Breast epithelium (tissue), 4 donors: ENCODE measurements around the gene VGLL4. TPM values are rescaled to one million over a fixed set of nuclear protein-coding genes. Genes with fewer than 3 reads are reported as not detected.
A peak's percentile ranks its signal among the peaks of the same experiment; 100 is the strongest.

Experiments used
- DNase-seq, 2 donors: peaks; one replicate each; pipeline ENCODE4 v3.0.0-alpha.2; 2019; ENCODE audit warnings: low spot score in 2 of 2
- H3K27ac ChIP-seq, 2 donors: fragments of 200-600 bp; sonication (generic) in 1 of 2; one replicate each; pipeline ENCODE4 v1.5.1; 2016 to 2019; ENCODE audit warnings: mild to moderate bottlenecking in 1 of 2
- H3K27me3 ChIP-seq, 2 donors: fragments of 200-600 bp; sonication (generic) in 1 of 2; one replicate each; pipeline versions ENCODE4 v1.5.1 to v1.6.0; 2017 to 2019; ENCODE audit warnings: control low read depth in 1 of 2, mild to moderate bottlenecking in 1 of 2
- H3K36me3 ChIP-seq: fragments of 200-600 bp; one replicate; pipeline ENCODE4 v1.5.1; 2019
- H3K4me1 ChIP-seq, 2 donors: fragments of 200-600 bp; sonication (generic); one replicate each; pipeline ENCODE4 v1.5.1; 2016 to 2019; ENCODE audit warnings: control low read depth in 1 of 2
- H3K4me3 ChIP-seq, 3 donors: fragments of 200-600 bp; sonication (generic); 1 replicate in 2 of 3; 2 replicates in 1 of 3; pipeline ENCODE4 v1.5.1; 2016 to 2019; ENCODE audit warnings: mild to moderate bottlenecking in 3 of 3, moderate library complexity in 2 of 3
- H3K9me3 ChIP-seq, 2 donors: fragments of 200-600 bp; sonication (generic) in 1 of 2; one replicate each; pipeline ENCODE4 v1.5.1; 2016 to 2019; ENCODE audit warnings: control low read depth in 1 of 2
- POLR2A ChIP-seq: fragments of 450-650 bp; IDR thresholded peaks from one replicate; pipeline ENCODE4 v1.6.1; 2016; ENCODE audit warnings: antibody characterized with exemption, mild to moderate bottlenecking, moderate library complexity
- POLR2AphosphoS5 ChIP-seq, 3 donors: sonication (generic); formaldehyde crosslinking; IDR thresholded peaks; one replicate each; pipeline ENCODE4 v1.6.1; 2017; ENCODE audit warnings: antibody characterized with exemption in 3 of 3
- intact Hi-C: fragments of 100-400 bp; cut with DNase I; formaldehyde crosslinking; loops from one replicate; pipeline ENCODE4 v1.15.1; 2023; ENCODE audit warnings: low total_unique reads
- total RNA-seq, 3 donors: library from RNA; depleted of rRNA; stranded (reverse); fragments of >200 nt; gene quantifications; one replicate each; pipeline ENCODE4 v1.1.0, GENCODE V29; 2016
- TF ChIP-seq, protein P1 (sequence below), 3 donors: fragments of 450-650 bp; IDR thresholded peaks; one replicate each; pipeline ENCODE4 v1.5.1; 2016 to 2017; ENCODE audit warnings: antibody characterized with exemption in 3 of 3, mild to moderate bottlenecking in 3 of 3, moderate library complexity in 3 of 3

Gene VGLL4
- total RNA-seq, 3 donors from 2014 or later: 48.0 to 90.0 (median 68.5) TPM

DNA sequence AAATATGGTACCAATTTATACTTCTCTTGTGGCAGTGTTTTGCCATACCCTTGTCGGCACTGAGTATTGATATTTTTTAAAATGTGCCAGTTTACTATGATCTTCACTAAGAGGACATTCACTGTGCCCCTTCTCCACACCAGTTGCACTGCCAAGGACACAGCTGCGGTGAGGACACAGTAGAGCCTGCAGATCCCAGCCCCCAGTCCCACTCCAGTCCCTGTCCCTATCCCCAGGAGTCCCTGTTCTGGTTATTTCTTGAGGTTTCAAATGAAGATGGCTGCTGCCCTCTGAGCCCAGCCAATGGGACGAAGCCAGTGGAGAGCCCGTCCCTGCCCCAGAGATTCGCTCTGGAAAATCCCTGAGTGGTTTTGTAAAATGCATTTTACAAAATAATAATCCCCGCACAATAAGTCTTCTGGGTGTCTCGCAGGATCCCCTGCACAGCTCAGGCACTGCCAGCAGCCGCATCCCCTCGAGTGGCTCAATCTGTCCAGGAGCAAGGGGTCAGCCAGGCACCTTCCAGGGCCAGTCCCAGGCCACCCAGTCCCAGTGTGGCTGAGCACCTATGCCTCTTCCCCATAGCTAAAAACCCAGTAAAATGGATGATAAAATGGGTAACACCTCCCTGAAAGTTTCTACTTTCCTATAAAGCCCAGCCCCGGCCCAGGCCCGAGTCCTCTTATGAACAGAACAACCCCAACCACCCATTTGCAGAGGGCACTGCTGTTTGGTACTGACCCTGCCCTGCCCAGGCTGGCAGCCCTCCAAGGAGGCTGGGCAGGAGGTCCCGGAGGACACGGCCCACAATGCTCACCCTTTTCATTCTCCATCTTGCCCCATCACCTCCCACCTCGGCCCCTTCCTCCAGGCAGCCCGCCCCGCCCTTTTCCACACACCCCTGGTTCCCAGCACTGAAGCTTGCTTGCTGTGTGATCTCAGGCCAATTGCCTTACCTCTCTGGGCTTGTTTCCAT lies 91.1 kb downstream of the VGLL4 start:
- DNase-seq: no peak
- no peaks in the 10 kb centered on the region for H3K27me3 ChIP-seq
- intact Hi-C loops: no loop called here
- H3K4me3 ChIP-seq: no peak overlapping the region
- no peaks in the 10 kb centered on the region for H3K9me3 ChIP-seq
- H3K4me1 ChIP-seq: peaks cover 0 to 6% of the 10 kb centered on the region in 2 donors
- TF ChIP-seq POLR2AphosphoS5 (IDR thresholded peaks at IDR 0.05): no peak
- TF ChIP-seq, protein P1, sequence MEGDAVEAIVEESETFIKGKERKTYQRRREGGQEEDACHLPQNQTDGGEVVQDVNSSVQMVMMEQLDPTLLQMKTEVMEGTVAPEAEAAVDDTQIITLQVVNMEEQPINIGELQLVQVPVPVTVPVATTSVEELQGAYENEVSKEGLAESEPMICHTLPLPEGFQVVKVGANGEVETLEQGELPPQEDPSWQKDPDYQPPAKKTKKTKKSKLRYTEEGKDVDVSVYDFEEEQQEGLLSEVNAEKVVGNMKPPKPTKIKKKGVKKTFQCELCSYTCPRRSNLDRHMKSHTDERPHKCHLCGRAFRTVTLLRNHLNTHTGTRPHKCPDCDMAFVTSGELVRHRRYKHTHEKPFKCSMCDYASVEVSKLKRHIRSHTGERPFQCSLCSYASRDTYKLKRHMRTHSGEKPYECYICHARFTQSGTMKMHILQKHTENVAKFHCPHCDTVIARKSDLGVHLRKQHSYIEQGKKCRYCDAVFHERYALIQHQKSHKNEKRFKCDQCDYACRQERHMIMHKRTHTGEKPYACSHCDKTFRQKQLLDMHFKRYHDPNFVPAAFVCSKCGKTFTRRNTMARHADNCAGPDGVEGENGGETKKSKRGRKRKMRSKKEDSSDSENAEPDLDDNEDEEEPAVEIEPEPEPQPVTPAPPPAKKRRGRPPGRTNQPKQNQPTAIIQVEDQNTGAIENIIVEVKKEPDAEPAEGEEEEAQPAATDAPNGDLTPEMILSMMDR (IDR thresholded peaks at IDR 0.05): no peak
- H3K27ac ChIP-seq: peak overlapping the region in 1 of 2 donors; percentile 82
- no peaks in the 10 kb centered on the region for H3K36me3 ChIP-seq

DNA sequence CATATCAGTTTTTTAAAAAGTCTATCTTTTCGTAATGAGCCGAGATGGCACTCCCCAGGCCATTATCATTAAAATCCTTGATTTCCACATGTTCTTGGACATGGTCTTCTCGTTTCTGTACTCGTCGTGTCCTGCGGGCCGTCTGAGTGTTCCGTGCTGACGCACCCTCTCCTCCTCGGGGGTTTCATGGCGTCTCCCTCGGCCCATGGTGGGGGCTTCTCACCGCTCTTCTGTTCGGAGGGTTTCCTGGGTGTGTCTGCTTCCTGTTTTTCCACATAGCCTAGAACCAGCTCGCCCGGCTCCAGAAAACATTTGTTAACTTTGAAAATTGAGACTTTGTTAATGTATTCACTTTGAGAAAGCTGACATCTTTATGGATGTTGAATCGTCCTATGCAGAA lies 92.7 kb downstream of the VGLL4 start:
- no peak overlapping the region for H3K4me3 ChIP-seq
- H3K27me3 ChIP-seq: no peaks in the 10 kb centered on the region
- TF ChIP-seq, protein P1 (IDR thresholded peaks at IDR 0.05): no peak
- TF ChIP-seq POLR2AphosphoS5 (IDR thresholded peaks at IDR 0.05) (peak in 1 of 3 donors; percentile 20), POLR2A (no peak)
- DNase-seq: peak in 1 of 2 donors; percentile 36
- no peaks in the 10 kb centered on the region for H3K4me1 ChIP-seq
- no peaks in the 10 kb centered on the region for H3K9me3 ChIP-seq
- intact Hi-C loops: no loop called here
- H3K36me3 ChIP-seq: no peaks in the 10 kb centered on the region
- H3K27ac ChIP-seq: peak overlapping the region; percentile 46 to 64

DNA sequence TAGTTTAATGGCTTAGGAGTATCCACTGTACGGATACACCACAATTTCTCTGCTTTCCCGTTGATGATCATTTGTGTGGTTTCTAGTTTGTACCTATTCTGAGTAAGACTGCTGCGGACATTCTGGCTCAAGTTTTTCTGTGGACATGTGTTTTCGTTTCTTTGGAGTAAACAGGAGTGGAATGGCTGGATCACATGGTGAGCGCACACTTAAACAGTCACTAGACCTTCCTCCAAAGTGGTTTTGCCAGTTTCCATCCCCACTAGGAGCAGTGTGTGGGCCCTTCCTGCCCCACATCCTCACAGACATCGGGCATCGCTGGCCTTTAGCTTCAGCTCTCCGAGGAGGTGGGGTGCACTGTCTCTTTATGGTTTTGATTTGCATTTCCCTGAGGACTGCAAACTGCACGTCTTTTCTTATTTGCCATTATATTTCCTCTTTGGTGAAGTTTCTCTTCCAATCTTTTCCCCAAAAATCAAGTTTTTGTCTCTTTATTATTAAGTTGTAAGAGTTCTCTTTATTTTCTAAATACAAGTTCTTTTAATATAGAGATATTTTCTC lies 94.1 kb downstream of the VGLL4 start:
- H3K36me3 ChIP-seq: no peaks in the 10 kb centered on the region
- intact Hi-C loops: no loop called here
- peaks cover 0 to 1% of the 10 kb centered on the region in 2 donors for H3K4me1 ChIP-seq
- TF ChIP-seq POLR2A (no peak), POLR2AphosphoS5 (IDR thresholded peaks at IDR 0.05) (peak in 1 of 3 donors; percentile 41)
- TF ChIP-seq, protein P1 (IDR thresholded peaks at IDR 0.05): no peak
- H3K27me3 ChIP-seq: no peaks in the 10 kb centered on the region
- H3K27ac ChIP-seq: peak overlapping the region; percentile 43 to 75
- peak in 1 of 2 donors; percentile 5 for DNase-seq
- H3K9me3 ChIP-seq: no peaks in the 10 kb centered on the region
- no peak overlapping the region for H3K4me3 ChIP-seq

DNA sequence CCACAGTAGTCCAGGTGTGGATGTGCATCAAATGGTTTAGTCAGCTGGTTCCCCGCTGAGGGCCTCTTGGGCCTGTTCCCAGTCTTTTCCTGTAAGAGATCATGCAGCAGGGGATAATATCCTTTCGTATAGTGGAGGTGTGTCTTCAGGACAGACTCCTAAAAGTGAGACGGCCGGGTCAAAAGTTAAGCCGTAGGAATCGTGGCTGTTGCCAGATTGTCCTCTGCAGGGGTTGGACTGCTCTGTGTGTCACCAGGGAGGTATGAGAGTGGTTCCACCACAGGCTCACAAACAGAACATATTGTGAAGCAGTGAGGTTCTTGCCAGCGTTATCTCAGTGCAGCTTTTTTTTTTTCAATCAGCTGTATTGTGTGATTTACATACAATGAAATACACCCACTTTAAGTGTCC lies 95.0 kb downstream of the VGLL4 start:
- Histone ChIP-seq H3K27ac (peak overlapping the region in 1 of 2 donors; percentile 32), H3K27me3 (no peaks in the 10 kb centered on the region), H3K4me1 (peaks cover 0 to 7% of the 10 kb centered on the region in 2 donors), H3K9me3 (no peaks in the 10 kb centered on the region), H3K4me3 (no peak overlapping the region), H3K36me3 (no peaks in the 10 kb centered on the region)
- no peak for TF ChIP-seq POLR2A
- no peak for TF ChIP-seq POLR2AphosphoS5 (IDR thresholded peaks at IDR 0.05)
- TF ChIP-seq, protein P1 (IDR thresholded peaks at IDR 0.05): no peak
- intact Hi-C loops: no loop called here
- DNase-seq: peak in 1 of 2 donors; percentile 37

DNA sequence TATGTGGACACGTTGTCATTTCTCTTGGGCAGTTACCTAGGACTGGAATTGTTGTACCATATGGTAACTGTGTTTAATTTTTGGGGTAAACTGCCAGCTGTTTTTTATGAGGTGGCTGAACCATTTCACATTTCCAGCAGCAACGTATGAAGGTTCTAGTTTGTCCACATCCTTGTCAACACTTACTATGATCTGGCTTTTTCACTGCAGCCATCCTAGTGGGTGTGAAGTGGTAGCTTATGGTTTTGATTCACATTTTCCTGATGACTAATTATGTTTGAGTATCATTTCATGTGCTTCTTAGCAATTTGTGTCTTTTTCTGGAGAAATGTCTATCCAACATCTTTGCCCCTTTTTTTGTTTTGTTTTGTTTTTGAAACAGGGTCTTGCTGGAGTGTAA lies 96.2 kb downstream of the VGLL4 start:
- no peak for DNase-seq
- intact Hi-C loops: no loop called here

More for the DNA sequence above, 96.2 kb downstream of the VGLL4 start:
- Histone ChIP-seq H3K9me3 (no peaks in the 10 kb centered on the region), H3K36me3 (no peaks in the 10 kb centered on the region), H3K4me1 (peaks cover 0 to 7% of the 10 kb centered on the region in 2 donors), H3K27me3 (no peaks in the 10 kb centered on the region), H3K27ac (no peak overlapping the region), H3K4me3 (no peak overlapping the region)
- TF ChIP-seq, protein P1 (IDR thresholded peaks at IDR 0.05): no peak
- TF ChIP-seq POLR2AphosphoS5 (IDR thresholded peaks at IDR 0.05) (no peak), POLR2A (no peak)
